Neural progenitor cell (in vitro differentiated cells): ENCODE measurements around the gene CCDC93. TPM values are rescaled to one million over a fixed set of nuclear protein-coding genes. Genes with fewer than 3 reads are reported as not detected.

Experiments
- DNase-seq: peaks from one replicate; pipeline ENCODE4 v3.0.0-alpha.2; 2016; ENCODE audit warnings: low spot score
- H2AFZ ChIP-seq: fragments of 200-600 bp; sonication (generic); replicated peaks from 2 replicates; pipeline ENCODE4 v1.6.1; 2016; ENCODE audit warnings: antibody characterized with exemption
- H3F3A ChIP-seq: fragments of 200-600 bp; sonication (generic); 2 replicates; pipeline ENCODE4 v1.6.1; 2016; ENCODE audit warnings: antibody characterized with exemption, low read depth
- H3K27ac ChIP-seq: fragments of 200-600 bp; sonication (generic); 2 replicates; pipeline ENCODE4 v1.5.1; 2016; ENCODE audit warnings: mild to moderate bottlenecking
- H3K27me3 ChIP-seq: fragments of 200-600 bp; sonication (generic); 2 replicates; pipeline ENCODE4 v1.6.1; 2016; ENCODE audit warnings: mild to moderate bottlenecking, moderate library complexity
- H3K36me3 ChIP-seq: fragments of 200-600 bp; sonication (generic); 2 replicates; pipeline ENCODE4 v1.5.1; 2016
- H3K4me1 ChIP-seq: fragments of 200-600 bp; sonication (generic); 2 replicates; pipeline ENCODE4 v1.6.1; 2016; ENCODE audit warnings: mixed run types
- H3K4me2 ChIP-seq: fragments of 200-600 bp; sonication (generic); 2 replicates; pipeline ENCODE4 v1.6.1; 2016
- H3K4me3 ChIP-seq: fragments of 200-600 bp; sonication (generic); 2 replicates; pipeline ENCODE4 v1.5.1; 2016
- H3K79me2 ChIP-seq: fragments of 200-600 bp; sonication (generic); 2 replicates; pipeline ENCODE4 v1.6.1; 2016; ENCODE audit warnings: low read depth
- H3K9ac ChIP-seq: fragments of 200-600 bp; sonication (generic); 2 replicates; pipeline ENCODE4 v1.6.1; 2016
- H3K9me3 ChIP-seq: fragments of 200-600 bp; sonication (generic); 2 replicates; pipeline ENCODE4 v1.5.1; 2016; ENCODE audit warnings: low read depth
- H4K20me1 ChIP-seq: fragments of 200-600 bp; sonication (generic); 2 replicates; pipeline ENCODE4 v1.6.1; 2016; ENCODE audit warnings: low read depth
- H3K27ac Mint-ChIP-seq: 3 replicates; pipeline ENCODE4 v1.8.0; 2021; ENCODE audit warnings: mixed read lengths
- H3K27me3 Mint-ChIP-seq: 2 replicates; pipeline ENCODE4 v1.8.0; 2022; ENCODE audit warnings: low read depth, mild to moderate bottlenecking, inconsistent platforms, moderate library complexity, mixed read lengths; ENCODE audit not compliant: insufficient read depth
- H3K36me3 Mint-ChIP-seq: 3 replicates; pipeline ENCODE4 v1.8.0; 2021; ENCODE audit warnings: mixed read lengths
- H3K4me1 Mint-ChIP-seq: 3 replicates; pipeline ENCODE4 v1.8.0; 2021; ENCODE audit warnings: mixed read lengths
- H3K4me3 Mint-ChIP-seq: 3 replicates; pipeline ENCODE4 v1.8.0; 2021; ENCODE audit warnings: mild to moderate bottlenecking, moderate library complexity, mixed read lengths
- H3K9me3 Mint-ChIP-seq: 3 replicates; pipeline ENCODE4 v1.8.0; 2020; ENCODE audit warnings: mixed read lengths
- EZH2 ChIP-seq: fragments of 200-600 bp; sonication (generic); IDR thresholded peaks from 2 replicates; pipeline ENCODE4 v1.6.1; 2017; ENCODE audit warnings: antibody characterized with exemption, mild to moderate bottlenecking, moderate library complexity
- EZH2phosphoT487 ChIP-seq: fragments of 200-600 bp; sonication (generic); IDR thresholded peaks from 2 replicates; pipeline ENCODE4 v1.6.1; 2017; ENCODE audit warnings: antibody characterized with exemption
- total RNA-seq: library from RNA; depleted of rRNA; stranded (reverse); fragments of >200 nt; gene quantifications from 2 replicates; pipeline ENCODE4 v1.2.3, GENCODE V29; 2015; ENCODE audit warnings: low replicate concordance
- TF ChIP-seq, protein P1 (sequence below): fragments of 200-600 bp; sonication (generic); IDR thresholded peaks from 2 replicates; pipeline ENCODE4 v1.5.1; 2017; ENCODE audit warnings: antibody characterized with exemption, mild to moderate bottlenecking

CCDC93 gene
- total RNA-seq, 1 donor from 2014 or later, result 21.0 TPM

GRCh38 chr2:117960231-117960630 is 53.6 kb downstream of the CCDC93 start:
- Histone ChIP-seq H3K79me2 (no peaks in the 10 kb centered on the region), H2AFZ (no peak overlapping the region), H3K27ac (no peak overlapping the region), H3F3A (peaks cover 15% of the 10 kb centered on the region), H4K20me1 (no peaks in the 10 kb centered on the region), H3K36me3 (no peaks in the 10 kb centered on the region), H3K9me3 (no peaks in the 10 kb centered on the region), H3K27me3 (no peaks in the 10 kb centered on the region), H3K4me3 (no peak overlapping the region), H3K9ac (no peak overlapping the region), H3K4me1 (peaks cover 20% of the 10 kb centered on the region), H3K4me2 (no peak overlapping the region)
- no peak overlapping the region for H3K4me3 Mint-ChIP-seq
- DNase-seq, result no peak
- H3K36me3 Mint-ChIP-seq, result peaks cover 14% of the 10 kb centered on the region
- H3K27me3 Mint-ChIP-seq, result no peaks in the 10 kb centered on the region
- TF ChIP-seq EZH2, result no peak
- no peak for TF ChIP-seq EZH2phosphoT487
- TF ChIP-seq, protein P1, sequence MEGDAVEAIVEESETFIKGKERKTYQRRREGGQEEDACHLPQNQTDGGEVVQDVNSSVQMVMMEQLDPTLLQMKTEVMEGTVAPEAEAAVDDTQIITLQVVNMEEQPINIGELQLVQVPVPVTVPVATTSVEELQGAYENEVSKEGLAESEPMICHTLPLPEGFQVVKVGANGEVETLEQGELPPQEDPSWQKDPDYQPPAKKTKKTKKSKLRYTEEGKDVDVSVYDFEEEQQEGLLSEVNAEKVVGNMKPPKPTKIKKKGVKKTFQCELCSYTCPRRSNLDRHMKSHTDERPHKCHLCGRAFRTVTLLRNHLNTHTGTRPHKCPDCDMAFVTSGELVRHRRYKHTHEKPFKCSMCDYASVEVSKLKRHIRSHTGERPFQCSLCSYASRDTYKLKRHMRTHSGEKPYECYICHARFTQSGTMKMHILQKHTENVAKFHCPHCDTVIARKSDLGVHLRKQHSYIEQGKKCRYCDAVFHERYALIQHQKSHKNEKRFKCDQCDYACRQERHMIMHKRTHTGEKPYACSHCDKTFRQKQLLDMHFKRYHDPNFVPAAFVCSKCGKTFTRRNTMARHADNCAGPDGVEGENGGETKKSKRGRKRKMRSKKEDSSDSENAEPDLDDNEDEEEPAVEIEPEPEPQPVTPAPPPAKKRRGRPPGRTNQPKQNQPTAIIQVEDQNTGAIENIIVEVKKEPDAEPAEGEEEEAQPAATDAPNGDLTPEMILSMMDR, result no peak
- no peaks in the 10 kb centered on the region for H3K9me3 Mint-ChIP-seq
- no peak overlapping the region for H3K27ac Mint-ChIP-seq
- H3K4me1 Mint-ChIP-seq, result peaks cover 5% of the 10 kb centered on the region

DNA sequence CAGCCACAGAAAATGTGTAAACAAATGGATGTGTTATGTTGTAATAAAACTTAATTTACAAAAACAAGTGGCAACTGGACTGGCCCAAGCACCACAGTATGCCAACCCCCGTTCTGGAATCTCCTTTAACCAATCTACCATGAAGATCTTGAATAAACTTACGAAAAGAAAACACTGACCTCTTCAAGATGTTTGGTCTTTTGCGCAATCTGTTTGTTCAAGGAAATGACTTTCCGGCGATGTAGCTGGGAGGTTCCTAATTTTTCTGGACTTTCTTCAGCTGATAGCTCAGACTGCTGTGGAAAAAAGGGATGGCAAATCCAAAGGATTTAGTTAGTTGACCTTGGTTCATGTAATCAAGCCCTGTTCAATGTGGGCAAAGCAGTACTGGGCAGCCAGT is 55.7 kb downstream of the CCDC93 start:
- Mint-ChIP-seq H3K36me3 (peaks cover 17% of the 10 kb centered on the region), H3K9me3 (no peaks in the 10 kb centered on the region), H3K27me3 (no peaks in the 10 kb centered on the region), H3K4me1 (no peaks in the 10 kb centered on the region), H3K27ac (no peak overlapping the region), H3K4me3 (no peak overlapping the region)
- Histone ChIP-seq H3K4me3 (no peak overlapping the region), H4K20me1 (no peaks in the 10 kb centered on the region), H2AFZ (no peak overlapping the region), H3K9me3 (no peaks in the 10 kb centered on the region), H3K4me2 (no peak overlapping the region), H3K9ac (no peak overlapping the region), H3K27ac (no peak overlapping the region), H3K79me2 (no peaks in the 10 kb centered on the region), H3K27me3 (no peaks in the 10 kb centered on the region), H3K36me3 (no peaks in the 10 kb centered on the region), H3F3A (no peaks in the 10 kb centered on the region), H3K4me1 (peaks cover 7% of the 10 kb centered on the region)
- DNase-seq, result no peak
- TF ChIP-seq EZH2phosphoT487, result no peak
- TF ChIP-seq, protein P1, result no peak
- TF ChIP-seq EZH2, result no peak

GRCh38 chr2:117957616-117958015 is 56.3 kb downstream of the CCDC93 start:
- no peaks in the 10 kb centered on the region for H3K9me3 ChIP-seq
- no peak overlapping the region for H3K9ac ChIP-seq
- H3K27ac ChIP-seq, result no peak overlapping the region
- Mint-ChIP-seq H3K27me3 (no peaks in the 10 kb centered on the region), H3K27ac (no peak overlapping the region), H3K4me1 (no peaks in the 10 kb centered on the region), H3K4me3 (no peak overlapping the region), H3K9me3 (no peaks in the 10 kb centered on the region), H3K36me3 (peaks cover 17% of the 10 kb centered on the region)
- DNase-seq, result no peak
- H3K36me3 ChIP-seq, result no peaks in the 10 kb centered on the region
- no peaks in the 10 kb centered on the region for H3F3A ChIP-seq
- no peak overlapping the region for H3K4me2 ChIP-seq
- H3K79me2 ChIP-seq, result no peaks in the 10 kb centered on the region
- peaks cover 7% of the 10 kb centered on the region for H3K4me1 ChIP-seq
- H3K27me3 ChIP-seq, result no peaks in the 10 kb centered on the region
- H3K4me3 ChIP-seq, result no peak overlapping the region
- H2AFZ ChIP-seq, result no peak overlapping the region
- no peaks in the 10 kb centered on the region for H4K20me1 ChIP-seq
- TF ChIP-seq EZH2 (no peak), EZH2phosphoT487 (no peak)
- TF ChIP-seq, protein P1, result no peak
